ENCODE measurements around the gene OR2G3. TPM values are rescaled to one million over a fixed set of nuclear protein-coding genes. Genes with fewer than 3 reads are reported as not detected.

Gene OR2G3
- total and polyA plus RNA-seq, 11 donors: not detected

DNA sequence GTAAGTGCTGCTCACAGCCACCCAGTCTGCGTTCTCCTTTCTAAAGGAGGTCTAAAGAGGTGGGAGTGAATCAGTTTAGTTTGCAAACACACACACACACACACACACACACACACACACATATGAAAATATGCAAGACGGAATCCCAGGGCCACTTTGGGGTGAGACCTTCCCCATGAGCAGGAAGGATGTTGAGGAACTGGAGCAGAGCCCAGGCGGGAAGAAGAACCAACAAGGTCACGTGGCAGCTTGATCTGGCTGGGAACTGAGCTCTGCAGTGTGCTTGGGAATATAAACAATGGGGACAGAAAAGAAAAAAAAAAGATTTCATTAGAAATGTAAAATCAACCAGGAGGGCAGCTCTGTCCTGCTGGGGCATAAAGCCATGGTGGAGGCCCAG lies 32.6 kb downstream of the OR2G3 start:
- Histone ChIP-seq H3K27me3 (peaks cover 0 to 21% (median 4%) of the 10 kb centered on the region in 9 donors), H3K4me3 (no peak overlapping the region), H3K9me3 (peaks cover 0 to 2% (median 0%) of the 10 kb centered on the region in 12 donors), H3K4me1 (no peaks in the 10 kb centered on the region), H3K27ac (no peak overlapping the region), H3K36me3 (no peaks in the 10 kb centered on the region)
- 48 to 58% (median 55%) methylated on average over 4 of the region's 4 CpGs for WGBS, 4 donors
- intact Hi-C loops (cut with DNase I): no loop called here
- ATAC-seq (no peak), DNase-seq (peak in 2 of 5 donors; percentile 28 to 43)
- TF ChIP-seq, protein P1, sequence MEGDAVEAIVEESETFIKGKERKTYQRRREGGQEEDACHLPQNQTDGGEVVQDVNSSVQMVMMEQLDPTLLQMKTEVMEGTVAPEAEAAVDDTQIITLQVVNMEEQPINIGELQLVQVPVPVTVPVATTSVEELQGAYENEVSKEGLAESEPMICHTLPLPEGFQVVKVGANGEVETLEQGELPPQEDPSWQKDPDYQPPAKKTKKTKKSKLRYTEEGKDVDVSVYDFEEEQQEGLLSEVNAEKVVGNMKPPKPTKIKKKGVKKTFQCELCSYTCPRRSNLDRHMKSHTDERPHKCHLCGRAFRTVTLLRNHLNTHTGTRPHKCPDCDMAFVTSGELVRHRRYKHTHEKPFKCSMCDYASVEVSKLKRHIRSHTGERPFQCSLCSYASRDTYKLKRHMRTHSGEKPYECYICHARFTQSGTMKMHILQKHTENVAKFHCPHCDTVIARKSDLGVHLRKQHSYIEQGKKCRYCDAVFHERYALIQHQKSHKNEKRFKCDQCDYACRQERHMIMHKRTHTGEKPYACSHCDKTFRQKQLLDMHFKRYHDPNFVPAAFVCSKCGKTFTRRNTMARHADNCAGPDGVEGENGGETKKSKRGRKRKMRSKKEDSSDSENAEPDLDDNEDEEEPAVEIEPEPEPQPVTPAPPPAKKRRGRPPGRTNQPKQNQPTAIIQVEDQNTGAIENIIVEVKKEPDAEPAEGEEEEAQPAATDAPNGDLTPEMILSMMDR (IDR thresholded peaks at IDR 0.05): no peak
- TF ChIP-seq POLR2A (IDR thresholded peaks at IDR 0.05): no peak

DNA sequence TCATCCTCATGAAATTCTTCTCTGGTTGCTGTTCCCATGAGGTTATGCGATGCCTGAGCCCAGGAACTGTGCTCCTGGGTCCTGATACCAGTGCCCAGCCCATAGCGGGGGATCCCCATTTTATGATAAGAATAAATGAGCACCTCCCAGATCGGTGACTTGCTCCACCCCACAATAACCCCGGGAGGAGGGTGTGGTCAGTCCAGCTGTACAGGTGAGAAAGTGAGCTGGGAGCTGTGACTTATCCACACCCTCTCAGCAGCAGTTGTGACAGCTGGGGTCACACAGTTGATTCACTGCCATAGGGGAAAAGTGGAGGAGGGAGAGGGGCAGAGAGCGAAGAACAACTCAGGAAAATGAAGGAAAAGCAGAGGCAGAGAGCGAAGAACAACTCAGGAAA lies 33.4 kb downstream of the OR2G3 start:
- no peaks in the 10 kb centered on the region for H3K9me3 ChIP-seq
- WGBS, 4 donors: 74 to 82% (median 76%) methylated on average over 6 of the region's 6 CpGs

DNA sequence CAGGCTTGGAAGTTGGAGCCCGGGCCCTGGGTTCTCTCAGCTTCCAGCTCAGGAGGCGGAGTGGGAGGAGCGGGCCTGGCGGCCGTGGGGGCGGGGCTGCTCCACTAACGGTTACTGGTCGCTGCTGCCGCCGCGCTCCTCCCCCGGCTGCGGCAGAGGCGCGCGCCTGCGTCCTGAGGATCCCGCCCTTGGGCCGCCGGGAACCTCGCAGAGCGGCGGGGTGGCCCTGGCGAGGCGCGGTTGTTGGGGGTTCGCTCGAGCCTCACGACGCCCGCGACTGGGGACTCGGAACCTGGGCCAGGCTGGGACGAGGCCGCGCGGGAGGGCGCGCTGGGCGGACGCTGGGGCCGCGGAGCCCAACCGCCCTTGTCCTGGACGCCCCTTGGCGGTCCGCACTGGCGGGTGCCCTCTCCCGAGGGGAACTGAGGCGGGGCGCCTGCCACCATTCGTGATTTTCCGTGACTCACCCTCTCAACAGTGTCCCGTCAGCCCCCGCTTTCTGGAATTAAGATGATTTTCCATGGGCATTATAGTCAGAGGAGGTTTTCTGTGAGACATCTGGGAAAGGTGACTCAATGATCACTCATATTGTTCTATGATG lies 34.1 kb downstream of the OR2G3 start:
- no peaks in the 10 kb centered on the region for H3K9me3 ChIP-seq
- ATAC-seq (peak; percentile 55 to 93 (median 92)), DNase-seq (peak; percentile 52 to 79 (median 70))
- no peaks in the 10 kb centered on the region for H3K4me1 ChIP-seq
- intact Hi-C loops (cut with DNase I): no loop called here
- H3K27me3 ChIP-seq: peaks cover 0 to 21% (median 4%) of the 10 kb centered on the region in 9 donors
- H3K36me3 ChIP-seq: no peaks in the 10 kb centered on the region
- 5 to 17% (median 8%) methylated on average over 36 to 55 of the region's 55 CpGs for WGBS, 4 donors
- H3K4me3 ChIP-seq: peak overlapping the region in 10 of 12 donors; percentile 9 to 56 (median 40)
- H3K27ac ChIP-seq: peak overlapping the region in 3 of 12 donors; percentile 34 to 60 (median 37)
- peak in 1 of 2 donors; percentile 47 for TF ChIP-seq POLR2A (IDR thresholded peaks at IDR 0.05)
- TF ChIP-seq, protein P1 (IDR thresholded peaks at IDR 0.05): no peak

More for the DNA sequence above, 33.4 kb downstream of the OR2G3 start:
- intact Hi-C loops (cut with DNase I): no loop called here
- Histone ChIP-seq H3K36me3 (no peaks in the 10 kb centered on the region), H3K4me3 (peak overlapping the region in 3 of 12 donors; percentile 39 to 56 (median 40)), H3K4me1 (no peaks in the 10 kb centered on the region), H3K27ac (no peak overlapping the region), H3K27me3 (peaks cover 0 to 21% (median 4%) of the 10 kb centered on the region in 9 donors)
- no peak for ATAC-seq
- no peak for DNase-seq
- TF ChIP-seq POLR2A (IDR thresholded peaks at IDR 0.05): no peak
- TF ChIP-seq, protein P1 (IDR thresholded peaks at IDR 0.05): no peak

DNA sequence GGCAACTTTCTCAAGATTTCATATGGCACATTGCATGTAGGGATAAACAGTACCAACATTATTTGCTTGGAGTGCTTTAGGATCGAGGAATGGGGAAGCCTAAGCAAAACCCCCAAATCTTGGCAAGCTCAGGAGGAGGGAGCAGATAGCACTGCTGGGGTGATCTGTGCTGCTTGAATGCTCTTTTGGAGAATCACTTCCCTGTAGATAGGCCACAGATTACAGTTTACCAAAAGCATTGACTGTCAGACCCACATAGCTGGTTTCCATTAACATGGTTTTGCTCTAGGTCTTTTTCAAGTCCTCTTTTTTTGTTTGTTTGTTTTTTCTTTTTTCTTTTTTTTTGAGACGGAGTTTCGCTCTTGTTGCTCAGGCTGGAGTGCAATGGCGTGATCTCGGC lies 37.4 kb downstream of the OR2G3 start:
- Histone ChIP-seq H3K36me3 (no peaks in the 10 kb centered on the region), H3K9me3 (peaks cover 0 to 2% (median 0%) of the 10 kb centered on the region in 12 donors), H3K4me3 (no peak overlapping the region), H3K27me3 (peaks cover 0 to 21% (median 4%) of the 10 kb centered on the region in 9 donors), H3K27ac (no peak overlapping the region), H3K4me1 (no peaks in the 10 kb centered on the region)
- no peak for ATAC-seq
- intact Hi-C loops (cut with DNase I): no loop called here
- TF ChIP-seq, protein P1 (IDR thresholded peaks at IDR 0.05): no peak
- no peak for TF ChIP-seq POLR2A (IDR thresholded peaks at IDR 0.05)
- DNase-seq: no peak
- 69 to 93% (median 83%) methylated on average over 5 of the region's 5 CpGs for WGBS, 4 donors

Data from heart left ventricle (tissue), 16 donors.